ENCODE data around the gene ZNF638.
A peak's percentile ranks its signal among the peaks of the same experiment; 100 is the strongest.
"Not testable (repeated sequence)": the region's sequence is repeated elsewhere in the genome, so short reads cannot be mapped to it uniquely, and the experiment has no call there.

ZNF638 gene

DNA sequence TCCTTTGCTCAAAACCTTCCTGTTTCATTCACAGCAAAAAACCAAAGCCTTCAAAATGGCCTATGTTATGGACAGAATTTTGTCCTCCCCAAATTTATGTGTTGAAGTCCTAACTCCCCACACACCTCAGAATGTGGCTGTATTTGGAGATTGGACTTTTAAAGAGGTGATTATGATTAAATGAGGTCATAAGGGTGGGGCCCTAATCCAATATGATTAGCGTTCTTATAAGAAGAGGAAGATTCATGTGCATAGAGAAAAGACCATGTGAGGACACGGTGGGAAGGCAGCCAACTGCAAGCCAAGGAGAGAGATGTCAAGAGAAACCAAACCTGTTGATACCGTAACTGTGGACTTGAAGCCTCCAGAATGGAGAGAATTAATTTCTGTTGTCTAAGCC is 4.6 kb upstream of the ZNF638 start:
- Mint-ChIP-seq H3K4me3 (no peak overlapping the region), H3K36me3 (peaks cover 11% of the 10 kb centered on the region), H3K9me3 (ENCODE audit: low read depth) (peaks cover 8% of the 10 kb centered on the region), H3K27me3 (peaks cover 5% of the 10 kb centered on the region), H3K4me1 (ENCODE audit: low read depth) (peaks cover 3% of the 10 kb centered on the region), H3K27ac (no peak overlapping the region)

DNA sequence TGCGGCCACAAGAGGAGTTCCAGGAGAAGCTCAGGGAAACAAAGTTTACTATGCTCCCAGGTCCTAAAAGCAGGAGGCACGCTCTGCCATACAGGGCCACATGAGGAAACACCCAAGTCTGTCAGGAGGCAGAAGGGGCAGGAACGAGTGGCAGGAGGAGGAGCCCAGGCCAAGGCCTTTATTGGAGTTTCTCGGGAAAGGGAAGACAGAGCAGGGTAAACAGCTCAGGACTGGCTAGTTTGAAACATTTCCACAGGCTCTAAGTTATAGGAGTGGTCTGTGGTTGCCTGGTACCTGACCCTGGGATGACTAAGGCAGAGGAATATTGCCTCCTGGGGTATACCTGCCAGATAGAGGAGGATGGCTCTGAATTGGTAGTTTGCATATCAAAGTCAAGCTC is 3.7 kb upstream of the ZNF638 start:
- Mint-ChIP-seq H3K4me1 (ENCODE audit: low read depth) (peaks cover 10% of the 10 kb centered on the region), H3K9me3 (ENCODE audit: low read depth) (no peaks in the 10 kb centered on the region), H3K27me3 (peaks cover 2% of the 10 kb centered on the region), H3K4me3 (no peak overlapping the region), H3K27ac (no peak overlapping the region), H3K36me3 (peaks cover 6% of the 10 kb centered on the region)

GRCh38 chr2:71330155-71330554 is 1.4 kb upstream of the ZNF638 start:
- peak overlapping the region; percentile 64 for H3K4me3 Mint-ChIP-seq
- H3K27me3 Mint-ChIP-seq, result peaks cover 2% of the 10 kb centered on the region
- H3K4me1 Mint-ChIP-seq (ENCODE audit: low read depth), result peaks cover 29% of the 10 kb centered on the region
- peaks cover 5% of the 10 kb centered on the region for H3K36me3 Mint-ChIP-seq
- no peaks in the 10 kb centered on the region for H3K9me3 Mint-ChIP-seq (ENCODE audit: low read depth)
- H3K27ac Mint-ChIP-seq, result no peak overlapping the region

DNA sequence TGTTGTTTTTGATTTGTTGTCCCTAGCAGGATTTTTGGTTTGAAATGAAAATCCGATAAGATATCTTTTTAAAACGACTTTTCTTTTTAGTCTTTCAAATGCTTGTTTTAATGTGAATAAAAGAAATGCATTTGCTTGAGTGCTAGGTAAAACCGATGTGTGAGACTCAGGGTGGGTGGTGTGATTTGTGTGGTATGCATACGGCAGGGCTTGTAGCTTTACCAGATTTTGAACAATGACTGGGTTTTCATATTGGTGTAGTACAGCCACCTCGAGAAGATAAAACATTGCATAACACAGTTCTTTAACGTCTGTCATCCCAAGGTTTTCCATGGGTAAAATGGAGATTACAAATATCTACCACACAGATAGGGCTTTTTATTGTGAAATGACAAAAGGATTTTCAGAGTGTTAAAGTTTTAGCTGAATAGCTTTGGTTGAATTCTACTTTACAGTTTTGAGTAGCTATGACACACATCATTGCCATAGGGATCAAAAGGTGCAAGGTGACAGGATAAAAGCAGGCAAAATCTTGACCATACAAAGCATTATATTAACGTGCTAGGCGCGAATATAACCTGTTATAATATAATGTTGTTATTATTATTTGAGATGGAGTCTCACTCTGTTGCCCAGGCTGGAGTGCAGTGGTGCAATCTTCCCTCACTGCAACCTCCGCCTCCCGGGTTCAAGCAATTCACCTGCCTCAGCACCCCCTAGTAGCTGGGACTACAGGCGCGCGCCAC is 824 bp upstream of the ZNF638 start:
- H3K27ac Mint-ChIP-seq, result no peak overlapping the region
- H3K4me3 Mint-ChIP-seq, result peak overlapping the region; percentile 100
- peaks cover 5% of the 10 kb centered on the region for H3K36me3 Mint-ChIP-seq
- no peaks in the 10 kb centered on the region for H3K9me3 Mint-ChIP-seq (ENCODE audit: low read depth)
- peaks cover 2% of the 10 kb centered on the region for H3K27me3 Mint-ChIP-seq
- H3K4me1 Mint-ChIP-seq (ENCODE audit: low read depth), result peaks cover 34% of the 10 kb centered on the region

GRCh38 chr2:71331331-71331580 is 326 bp upstream of the ZNF638 start:
- peaks cover 39% of the 10 kb centered on the region for H3K4me1 Mint-ChIP-seq (ENCODE audit: low read depth)
- H3K36me3 Mint-ChIP-seq; H3K27me3 Mint-ChIP-seq; H3K9me3 Mint-ChIP-seq (ENCODE audit: low read depth): not testable (repeated sequence)
- H3K4me3 Mint-ChIP-seq, result peak overlapping the region; percentile 100
- peak overlapping the region; percentile 100 for H3K27ac Mint-ChIP-seq

DNA sequence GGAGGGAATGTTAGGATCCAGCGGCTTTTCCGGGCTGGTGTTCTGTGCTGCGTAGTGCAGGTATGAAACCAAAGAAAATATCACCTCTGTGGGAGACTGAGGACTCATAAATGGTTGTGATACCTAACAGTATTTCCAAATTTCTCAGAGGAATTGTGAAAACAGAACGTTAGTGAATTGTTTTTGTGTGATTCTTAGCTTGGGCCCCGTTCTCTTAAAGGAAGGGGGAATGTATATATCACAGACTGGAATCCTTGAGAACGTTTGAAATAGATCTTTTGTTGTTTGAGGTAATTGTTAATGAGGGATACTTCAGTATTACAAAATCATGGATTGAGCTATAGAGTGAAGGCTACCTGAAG is 834 bp downstream of the ZNF638 start:
- Mint-ChIP-seq H3K27ac (peak overlapping the region; percentile 100), H3K4me3 (peak overlapping the region; percentile 100), H3K27me3 (peaks cover 2% of the 10 kb centered on the region), H3K4me1 (ENCODE audit: low read depth) (peaks cover 50% of the 10 kb centered on the region), H3K9me3 (ENCODE audit: low read depth) (no peaks in the 10 kb centered on the region), H3K36me3 (peaks cover 5% of the 10 kb centered on the region)

- Mint-ChIP-seq H3K9me3 (ENCODE audit: low read depth) (no peaks in the 10 kb centered on the region), H3K4me1 (ENCODE audit: low read depth) (peaks cover 63% of the 10 kb centered on the region), H3K27ac (peak overlapping the region; percentile 36), H3K27me3 (peaks cover 2% of the 10 kb centered on the region), H3K36me3 (peaks cover 5% of the 10 kb centered on the region), H3K4me3 (peak overlapping the region; percentile 100)
Observed at GRCh38 chr2:71333619-71334018, 2.0 kb downstream of the ZNF638 start.

DNA sequence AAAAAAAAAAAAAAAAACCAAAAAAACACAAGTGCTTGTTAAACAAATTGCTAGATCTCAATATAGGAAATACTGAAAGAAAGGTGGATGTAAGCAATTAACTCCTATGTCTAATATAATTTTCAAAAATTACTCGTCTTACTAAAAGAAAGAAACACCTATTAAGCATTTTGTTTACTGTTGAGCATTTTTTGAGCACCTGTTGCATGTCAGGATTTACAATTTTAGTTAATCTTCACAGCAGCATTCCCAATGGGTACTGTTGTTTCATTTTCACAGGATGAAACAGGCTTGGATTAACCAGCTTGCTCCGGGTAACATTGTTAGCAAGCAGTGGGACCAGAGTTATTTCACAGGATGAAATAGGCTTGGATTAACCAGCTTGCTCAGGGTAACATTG is 4.8 kb downstream of the ZNF638 start:
- Mint-ChIP-seq H3K36me3 (peaks cover 9% of the 10 kb centered on the region), H3K27me3 (no peaks in the 10 kb centered on the region), H3K9me3 (ENCODE audit: low read depth) (no peaks in the 10 kb centered on the region), H3K4me3 (no peak overlapping the region), H3K4me1 (ENCODE audit: low read depth) (peaks cover 83% of the 10 kb centered on the region), H3K27ac (no peak overlapping the region)

DNA sequence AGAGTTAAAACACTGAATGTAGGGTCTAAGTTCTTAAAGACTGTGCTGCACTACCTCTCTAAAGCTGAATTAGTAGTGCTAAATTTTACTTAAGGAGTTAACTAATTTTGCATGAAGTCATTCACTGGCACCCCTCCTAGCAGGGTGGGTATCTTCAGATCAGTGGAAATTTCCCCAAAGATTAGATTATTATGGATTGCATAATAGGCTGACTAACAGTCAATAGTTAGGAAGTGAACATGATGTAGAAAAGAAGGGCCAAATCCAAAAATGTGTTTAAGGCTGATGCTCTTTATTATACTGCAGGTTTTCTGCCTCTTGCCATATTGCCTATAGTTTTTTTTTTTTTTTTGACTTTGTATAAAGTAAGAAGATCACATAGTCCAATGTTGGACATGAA is 5.2 kb downstream of the ZNF638 start:
- H3K27ac Mint-ChIP-seq, result no peak overlapping the region
- H3K4me3 Mint-ChIP-seq, result peak overlapping the region; percentile 47
- H3K36me3 Mint-ChIP-seq, result peaks cover 9% of the 10 kb centered on the region
- no peaks in the 10 kb centered on the region for H3K9me3 Mint-ChIP-seq (ENCODE audit: low read depth)
- peaks cover 86% of the 10 kb centered on the region for H3K4me1 Mint-ChIP-seq (ENCODE audit: low read depth)
- no peaks in the 10 kb centered on the region for H3K27me3 Mint-ChIP-seq

DNA sequence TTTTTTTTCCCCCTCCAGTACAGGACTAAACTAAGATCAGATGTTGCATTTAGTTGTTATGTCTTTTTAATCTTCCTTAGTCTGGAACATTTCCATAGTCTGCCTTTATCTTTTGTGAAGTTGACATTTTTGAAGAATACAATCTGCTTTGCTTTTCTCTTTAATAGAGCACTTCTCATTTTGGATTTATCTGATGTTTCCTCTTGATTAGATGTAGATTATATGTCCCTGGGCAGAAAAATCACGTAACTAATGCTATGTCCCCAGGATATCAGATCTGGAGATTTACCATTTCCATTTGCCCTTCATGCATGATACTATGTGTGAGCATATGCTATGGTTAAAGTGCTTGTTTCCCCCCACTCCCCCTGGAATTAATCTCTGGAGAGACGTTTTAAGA is 6.2 kb downstream of the ZNF638 start:
- Mint-ChIP-seq H3K27me3 (no peaks in the 10 kb centered on the region), H3K36me3 (peaks cover 11% of the 10 kb centered on the region), H3K4me1 (ENCODE audit: low read depth) (peaks cover 86% of the 10 kb centered on the region), H3K4me3 (peak overlapping the region; percentile 4), H3K27ac (no peak overlapping the region), H3K9me3 (ENCODE audit: low read depth) (no peaks in the 10 kb centered on the region)

GRCh38 chr2:71339685-71340084 is 8.1 kb downstream of the ZNF638 start:
- Mint-ChIP-seq H3K27me3 (no peaks in the 10 kb centered on the region), H3K27ac (peak overlapping the region; percentile 22), H3K36me3 (peaks cover 8% of the 10 kb centered on the region), H3K4me3 (no peak overlapping the region), H3K9me3 (ENCODE audit: low read depth) (no peaks in the 10 kb centered on the region), H3K4me1 (ENCODE audit: low read depth) (peaks cover 77% of the 10 kb centered on the region)

DNA sequence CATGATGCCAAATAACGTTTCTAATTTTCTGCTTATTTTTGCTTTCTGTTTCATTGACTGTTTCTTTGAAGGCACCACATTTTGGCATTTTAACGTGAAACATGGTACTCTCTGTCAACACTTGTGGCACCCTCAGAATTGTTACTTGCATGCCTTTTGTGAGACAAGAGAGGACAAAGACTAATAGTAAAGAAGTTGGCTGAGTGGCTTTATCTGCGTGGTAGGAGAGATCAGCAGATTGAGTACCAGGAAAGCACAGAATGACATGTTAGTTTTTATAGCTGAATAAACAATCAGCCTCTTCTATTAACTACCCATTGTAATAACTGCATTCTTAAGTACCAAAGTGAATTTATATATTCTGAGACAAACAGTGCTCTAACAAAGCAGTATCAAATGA is 8.6 kb downstream of the ZNF638 start:
- Mint-ChIP-seq H3K4me3 (no peak overlapping the region), H3K27ac (peak overlapping the region; percentile 28), H3K9me3 (ENCODE audit: low read depth) (no peaks in the 10 kb centered on the region), H3K27me3 (no peaks in the 10 kb centered on the region), H3K36me3 (peaks cover 8% of the 10 kb centered on the region), H3K4me1 (ENCODE audit: low read depth) (peaks cover 73% of the 10 kb centered on the region)

GRCh38 chr2:71341645-71342044 is 10.1 kb downstream of the ZNF638 start:
- peaks cover 67% of the 10 kb centered on the region for H3K4me1 Mint-ChIP-seq (ENCODE audit: low read depth)

DNA sequence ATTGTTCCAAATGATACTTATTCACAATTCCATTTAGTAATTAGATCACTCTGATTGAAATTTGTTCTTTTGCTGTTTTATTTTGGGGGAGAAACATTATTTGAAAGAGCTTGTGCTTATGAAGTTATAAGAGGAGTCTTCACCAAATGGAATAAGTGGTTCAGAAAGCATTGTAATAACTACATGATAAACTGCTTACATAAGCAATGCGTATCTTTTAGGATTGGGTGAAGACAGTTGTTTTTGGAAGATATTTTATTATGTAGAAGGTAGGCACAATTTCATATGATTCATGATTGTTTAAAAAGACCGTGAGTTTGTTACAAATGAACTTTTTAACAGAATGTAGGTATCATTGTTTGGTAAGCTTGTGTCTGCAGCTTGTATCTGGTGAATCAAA is 14.5 kb downstream of the ZNF638 start:
- Mint-ChIP-seq H3K4me3 (no peak overlapping the region), H3K36me3 (peaks cover 26% of the 10 kb centered on the region), H3K27ac (no peak overlapping the region), H3K27me3 (no peaks in the 10 kb centered on the region), H3K4me1 (ENCODE audit: low read depth) (peaks cover 55% of the 10 kb centered on the region), H3K9me3 (ENCODE audit: low read depth) (no peaks in the 10 kb centered on the region)

More at GRCh38 chr2:71341645-71342044, 10.1 kb downstream of the ZNF638 start:
- no peaks in the 10 kb centered on the region for H3K9me3 Mint-ChIP-seq (ENCODE audit: low read depth)
- no peak overlapping the region for H3K27ac Mint-ChIP-seq
- peaks cover 8% of the 10 kb centered on the region for H3K36me3 Mint-ChIP-seq
- no peaks in the 10 kb centered on the region for H3K27me3 Mint-ChIP-seq
- no peak overlapping the region for H3K4me3 Mint-ChIP-seq

GRCh38 chr2:71347517-71347916 is 15.9 kb downstream of the ZNF638 start:
- Mint-ChIP-seq H3K27ac (no peak overlapping the region), H3K36me3 (peaks cover 24% of the 10 kb centered on the region), H3K9me3 (ENCODE audit: low read depth) (no peaks in the 10 kb centered on the region), H3K4me1 (ENCODE audit: low read depth) (peaks cover 55% of the 10 kb centered on the region), H3K4me3 (no peak overlapping the region), H3K27me3 (no peaks in the 10 kb centered on the region)

GRCh38 chr2:71348302-71348701 is 16.7 kb downstream of the ZNF638 start:
- Mint-ChIP-seq H3K4me3 (no peak overlapping the region), H3K27me3 (no peaks in the 10 kb centered on the region), H3K9me3 (ENCODE audit: low read depth) (no peaks in the 10 kb centered on the region), H3K36me3 (peaks cover 25% of the 10 kb centered on the region), H3K27ac (no peak overlapping the region), H3K4me1 (ENCODE audit: low read depth) (peaks cover 59% of the 10 kb centered on the region)

All from activated naive CD8-positive, alpha-beta T cell (primary cell).